Subcutaneous adipose tissue (tissue), 4 donors: ENCODE data around the gene PRRT4. TPM values are rescaled to one million over a fixed set of nuclear protein-coding genes. Genes with fewer than 3 reads are reported as not detected.

ENCODE experiments used
- CTCF ChIP-seq: fragments of 450-650 bp; IDR thresholded peaks from one replicate; pipeline ENCODE4 v1.5.1; 2016; ENCODE audit warnings: low read depth, mild to moderate bottlenecking, control low read depth, antibody characterized with exemption, moderate library complexity
- total RNA-seq, 4 donors: library from RNA; depleted of rRNA; stranded (reverse); fragments of >200 nt; gene quantifications; one replicate each; pipeline ENCODE4 v1.1.0, GENCODE V29; 2016

PRRT4 gene
- total RNA-seq, 4 donors from 2014 or later, result 0.65 to 24.7 (median 2.9) TPM

GRCh38 chr7:128392446-128393327 lies 31.2 kb upstream of the PRRT4 start:
- TF ChIP-seq CTCF, result no peak

- no peak for TF ChIP-seq CTCF
Observed at GRCh38 chr7:128391805-128392204, 30.3 kb upstream of the PRRT4 start.

DNA sequence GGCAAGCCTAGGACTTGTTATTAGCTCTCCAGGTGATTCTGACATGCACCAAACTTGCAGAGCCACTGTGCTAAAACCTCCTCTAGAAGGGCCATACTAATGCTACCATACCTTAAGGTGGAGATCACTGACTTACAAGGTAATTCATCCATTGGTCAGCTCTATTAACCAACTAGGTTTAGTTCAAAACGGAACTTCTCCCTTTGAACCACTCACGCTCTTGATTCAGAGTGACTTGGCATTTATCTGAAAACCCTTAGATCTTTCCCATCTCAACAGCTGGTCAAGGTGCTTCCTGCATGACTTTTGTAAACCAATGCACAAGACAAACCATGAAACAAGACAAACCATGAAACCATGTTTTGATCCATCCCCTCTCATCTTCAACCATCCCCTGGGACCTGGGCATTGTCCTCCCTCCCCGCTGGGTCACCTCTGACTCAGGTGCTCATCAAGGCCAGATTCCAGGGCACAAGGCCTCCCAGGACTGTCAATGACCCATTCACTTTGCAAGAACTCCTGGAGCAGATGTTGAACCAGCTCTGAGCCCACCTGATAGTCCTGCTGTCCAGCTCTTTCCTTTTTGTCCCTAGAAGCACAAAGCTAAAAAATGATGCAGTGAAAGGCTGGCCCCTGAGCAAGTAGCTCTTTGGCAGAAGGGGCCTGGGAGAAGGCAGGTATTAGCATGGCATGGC lies 29.5 kb upstream of the PRRT4 start:
- no peak for TF ChIP-seq CTCF

DNA sequence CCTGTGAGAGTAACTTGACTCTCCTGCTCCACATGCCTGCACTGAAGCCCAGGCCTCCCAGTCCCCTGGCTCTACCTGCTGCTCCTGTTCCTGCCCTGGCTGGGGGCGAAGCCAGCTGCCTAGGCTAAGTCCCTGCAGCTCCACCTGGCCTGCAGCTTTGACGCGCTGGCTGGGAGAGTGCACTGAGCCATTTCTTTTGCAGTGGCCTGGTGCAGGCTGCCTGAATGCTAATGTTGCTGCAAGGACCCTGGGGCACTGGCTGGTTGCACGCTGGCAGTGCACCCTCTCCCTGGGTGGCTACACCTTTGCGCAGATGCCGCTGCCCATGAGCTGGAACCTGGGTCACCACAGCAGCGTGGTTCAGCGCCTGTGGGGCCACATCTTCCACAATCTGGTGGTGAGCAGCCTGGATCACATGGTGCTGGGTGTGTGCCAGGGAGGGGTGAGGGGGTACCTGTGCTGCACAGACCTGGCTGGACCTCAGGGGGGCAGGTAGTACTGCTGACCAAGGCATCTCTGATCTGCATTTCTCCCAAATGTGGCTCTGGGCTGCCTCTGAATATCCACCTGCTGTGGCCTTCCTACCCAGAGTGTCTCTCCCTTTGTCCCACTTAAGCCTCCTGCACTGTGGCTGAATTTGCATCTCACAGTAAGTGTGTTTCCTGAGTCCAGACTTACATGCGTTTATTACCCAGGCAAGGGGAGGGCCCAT lies 28.3 kb upstream of the PRRT4 start:
- TF ChIP-seq CTCF, result no peak

DNA sequence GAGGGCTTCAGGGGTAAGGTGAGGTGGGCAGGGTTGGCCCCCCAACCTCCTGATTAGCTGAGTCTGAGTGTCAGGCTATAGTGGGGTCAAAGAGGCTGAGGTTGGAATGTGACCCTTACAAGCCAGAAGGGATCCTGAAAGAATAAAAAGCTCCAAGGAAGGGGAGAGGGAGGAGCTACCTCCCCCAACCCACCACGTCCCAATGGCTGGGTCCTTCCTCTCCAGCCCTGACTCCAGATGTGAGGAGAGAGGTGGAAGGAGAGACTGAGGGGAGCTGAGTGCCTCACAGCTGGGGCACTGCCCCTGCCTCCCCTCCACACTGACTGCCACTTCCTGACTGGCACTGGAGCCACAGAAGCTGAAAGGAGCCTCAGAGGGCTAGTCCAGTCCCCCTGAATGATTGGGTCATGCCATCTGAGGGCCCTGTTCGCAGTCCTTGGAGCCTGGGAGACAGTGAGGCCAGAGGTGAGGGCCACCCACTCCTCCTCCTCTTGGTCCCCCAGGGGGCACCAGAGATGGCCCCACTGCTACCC lies 27.7 kb upstream of the PRRT4 start:
- no peak for TF ChIP-seq CTCF

- TF ChIP-seq CTCF, result no peak
Observed at GRCh38 chr7:128388145-128388485, 26.6 kb upstream of the PRRT4 start.
